Fibroblast of pulmonary artery (primary cell): ENCODE results near the gene ST8SIA1.

ENCODE experiments used
- DNase-seq: peaks from one replicate; pipeline ENCODE4 v3.0.0-alpha.2; 2010; ENCODE audit warnings: low read depth
- H3K4me3 ChIP-seq: replicated peaks from 2 replicates; pipeline ENCODE4 v1.5.1; 2011; ENCODE audit warnings: low read depth, mild to moderate bottlenecking, control low read depth, low read length, moderate library complexity
- CTCF ChIP-seq: IDR thresholded peaks from 2 replicates; pipeline ENCODE4 v1.5.1; 2011; ENCODE audit warnings: mild to moderate bottlenecking, control low read depth, low read length, inconsistent platforms; ENCODE audit errors: missing control alignments

The ST8SIA1 gene

GRCh38 chr12:22231078-22231477, 103.4 kb downstream of the ST8SIA1 start:
- no peak for TF ChIP-seq CTCF
- no peak for DNase-seq
- H3K4me3 ChIP-seq = no peak overlapping the region

DNA sequence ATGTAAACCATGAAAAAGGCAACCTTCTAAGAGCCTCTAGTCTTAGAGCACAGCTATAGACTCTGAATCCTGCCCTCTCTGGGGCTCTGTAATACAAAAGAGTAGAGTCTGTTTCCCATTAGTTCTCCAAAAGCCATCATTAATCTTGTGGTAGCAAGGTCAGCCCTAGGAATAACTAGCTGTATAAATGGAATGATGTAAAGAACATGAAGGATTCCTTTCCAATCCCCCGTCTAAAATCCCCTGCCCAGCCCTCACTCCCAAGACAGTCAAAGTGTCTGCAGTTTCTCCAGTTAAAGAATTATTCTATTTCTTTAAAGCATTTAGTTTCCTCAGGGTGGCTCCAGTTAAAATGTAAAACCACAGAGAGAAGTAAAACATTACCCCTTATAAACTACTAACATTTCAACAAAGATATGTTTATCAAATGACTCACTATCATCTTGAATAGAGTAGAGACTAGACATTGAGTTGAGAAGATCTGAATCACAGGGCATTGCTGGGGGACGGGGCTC, 104.2 kb downstream of the ST8SIA1 start:
- no peak overlapping the region for H3K4me3 ChIP-seq
- DNase-seq = no peak
- TF ChIP-seq CTCF = no peak

GRCh38 chr12:22229652-22230279, 104.7 kb downstream of the ST8SIA1 start:
- no peak overlapping the region for H3K4me3 ChIP-seq
- no peak for DNase-seq
- no peak for TF ChIP-seq CTCF

DNA sequence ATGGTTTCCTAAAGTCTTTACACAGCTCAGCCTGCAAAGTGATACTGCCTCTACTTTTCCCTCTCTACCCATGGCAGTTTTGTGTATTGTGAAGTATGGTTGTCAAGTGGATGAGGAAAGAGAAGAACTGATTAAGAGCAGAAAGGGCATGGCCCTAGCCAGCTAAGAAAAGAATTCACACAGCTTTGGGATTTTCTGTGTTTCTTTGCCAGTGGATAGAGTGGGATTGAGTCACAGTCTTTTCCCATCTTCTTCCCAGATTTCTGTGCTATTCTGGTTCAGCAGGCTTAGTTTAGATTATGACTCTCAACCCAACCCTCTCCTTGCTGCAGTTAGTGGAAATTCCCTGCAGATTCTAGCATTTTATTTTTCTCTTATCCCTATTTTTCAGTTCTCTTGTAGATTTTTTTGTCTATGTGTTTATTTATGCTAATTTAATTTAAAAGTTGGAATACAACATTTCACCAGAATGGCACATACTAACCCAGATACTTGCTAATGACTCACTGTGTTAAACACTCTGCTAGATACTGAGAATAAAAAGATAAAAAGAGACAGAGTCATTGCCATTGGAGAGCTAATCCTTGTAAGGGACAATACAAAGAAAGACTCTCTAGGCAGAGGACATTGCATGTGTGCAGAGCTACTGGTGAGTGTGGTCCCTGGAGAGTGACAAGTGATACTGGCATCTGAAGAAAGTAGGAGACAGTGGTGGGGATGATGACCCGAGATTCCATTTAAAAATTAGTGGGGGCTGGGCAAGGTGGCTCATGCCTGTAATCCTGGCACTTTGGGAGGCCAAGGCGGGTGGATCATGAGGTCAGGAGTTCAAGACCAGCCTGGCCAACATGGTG, 106.3 kb downstream of the ST8SIA1 start:
- no peak for TF ChIP-seq CTCF
- H3K4me3 ChIP-seq = no peak overlapping the region
- no peak for DNase-seq

DNA sequence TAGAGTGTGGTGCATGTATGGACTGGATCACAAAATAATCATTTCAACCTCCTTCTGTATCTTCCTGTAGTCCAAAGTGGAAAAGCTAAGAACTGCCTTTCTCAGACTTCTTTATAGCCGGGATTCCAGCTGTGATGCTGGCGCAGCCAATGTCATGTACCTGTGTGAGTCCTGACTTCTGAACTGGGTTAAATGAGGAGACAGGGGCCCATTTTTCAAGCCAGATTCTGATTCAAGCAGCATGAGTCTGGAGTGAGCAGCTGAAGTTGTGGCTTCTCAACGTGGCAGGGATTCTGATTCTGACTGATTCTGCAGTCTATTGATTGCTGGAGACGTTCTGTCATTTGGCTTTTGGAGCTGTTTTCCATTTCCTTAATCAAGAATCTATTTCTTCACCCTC, 111.2 kb downstream of the ST8SIA1 start:
- H3K4me3 ChIP-seq = no peak overlapping the region
- no peak for TF ChIP-seq CTCF
- DNase-seq = no peak

- no peak overlapping the region for H3K4me3 ChIP-seq
- TF ChIP-seq CTCF = no peak
- no peak for DNase-seq
These were observed 117.0 kb downstream of the ST8SIA1 start for GRCh38 chr12:22217556-22217955.
